GM18519 (cell line): Measurements from ENCODE around the gene MREG.
A peak's percentile ranks its signal among the peaks of the same experiment; 100 is the strongest.
"Not testable (repeated sequence)": the region's sequence is repeated elsewhere in the genome, so short reads cannot be mapped to it uniquely, and the experiment has no call there.

Source experiments
- ATAC-seq: cut with Tn5 transposase; IDR thresholded peaks from one replicate; pipeline ENCODE4 v1.9.1; 2021; ENCODE audit warnings: mild to moderate bottlenecking, moderate library complexity; ENCODE audit not compliant: unreplicated experiment, low FRiP score

MREG gene

GRCh38 chr2:215997219-215997618 is 16.1 kb downstream of the MREG start:
- ATAC-seq: no peak

GRCh38 chr2:215994911-215995310 is 18.4 kb downstream of the MREG start:
- no peak for ATAC-seq

- not testable (repeated sequence) for ATAC-seq
These were observed 24.7 kb downstream of the MREG start for GRCh38 chr2:215988556-215989207.

DNA sequence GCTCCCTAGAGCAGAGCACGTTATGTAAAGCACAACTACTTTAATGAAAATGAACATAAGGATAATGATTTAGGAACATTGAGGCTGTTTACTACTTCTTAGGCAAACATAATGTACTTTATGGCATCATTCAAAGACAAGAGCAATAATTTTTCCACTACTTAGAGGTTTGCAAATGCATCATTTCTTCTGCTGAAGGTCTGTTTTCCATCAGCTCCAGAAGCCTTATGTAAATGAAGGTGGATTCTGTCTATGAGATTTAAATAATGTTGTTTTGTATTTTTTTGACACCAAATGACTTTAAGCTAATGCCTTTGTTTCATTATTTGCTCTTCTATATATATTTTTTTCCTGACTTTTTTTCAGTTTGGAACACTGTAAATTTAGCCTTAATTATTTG is 28.1 kb downstream of the MREG start:
- no peak for ATAC-seq

DNA sequence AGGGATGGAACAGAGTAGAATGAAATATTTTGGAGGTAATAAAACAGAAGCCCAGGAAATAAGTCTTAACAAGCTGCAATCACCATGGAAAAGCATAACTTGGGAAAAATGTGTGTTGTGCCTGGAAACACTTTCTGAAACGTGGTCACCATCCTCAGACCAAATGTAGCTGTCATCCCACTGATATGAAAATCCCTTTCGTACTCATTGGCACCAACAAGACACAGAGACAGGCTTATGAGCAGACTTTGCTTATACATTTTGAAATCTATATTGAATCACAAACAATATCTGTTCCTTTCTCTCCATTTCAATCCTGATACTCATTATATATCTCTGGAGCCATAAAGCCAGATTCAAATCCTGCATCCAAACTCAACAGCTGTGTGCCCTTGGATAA is 28.7 kb downstream of the MREG start:
- ATAC-seq: no peak

GRCh38 chr2:215983581-215984351 is 29.6 kb downstream of the MREG start:
- peak; percentile 49 for ATAC-seq

GRCh38 chr2:215982465-215982875 is 30.9 kb downstream of the MREG start:
- ATAC-seq: no peak

DNA sequence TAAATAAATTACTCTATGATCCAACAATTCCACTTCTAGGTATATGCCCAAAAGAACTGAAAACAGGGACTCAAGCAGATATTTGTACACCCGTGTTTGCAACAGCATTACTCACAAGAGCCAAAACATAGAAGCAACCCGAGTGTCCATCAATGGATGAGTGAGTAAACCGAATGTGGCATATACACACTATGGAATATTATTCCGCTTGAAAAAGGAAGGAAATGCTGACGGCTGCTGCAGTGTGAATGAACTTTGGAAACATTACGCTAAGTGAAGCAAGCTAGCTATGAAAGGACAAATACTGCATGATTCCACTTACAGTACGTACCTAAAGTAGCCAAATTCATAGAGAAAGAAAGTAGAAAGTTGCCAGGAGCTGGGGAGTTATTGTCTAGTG is 32.2 kb downstream of the MREG start:
- ATAC-seq: no peak

DNA sequence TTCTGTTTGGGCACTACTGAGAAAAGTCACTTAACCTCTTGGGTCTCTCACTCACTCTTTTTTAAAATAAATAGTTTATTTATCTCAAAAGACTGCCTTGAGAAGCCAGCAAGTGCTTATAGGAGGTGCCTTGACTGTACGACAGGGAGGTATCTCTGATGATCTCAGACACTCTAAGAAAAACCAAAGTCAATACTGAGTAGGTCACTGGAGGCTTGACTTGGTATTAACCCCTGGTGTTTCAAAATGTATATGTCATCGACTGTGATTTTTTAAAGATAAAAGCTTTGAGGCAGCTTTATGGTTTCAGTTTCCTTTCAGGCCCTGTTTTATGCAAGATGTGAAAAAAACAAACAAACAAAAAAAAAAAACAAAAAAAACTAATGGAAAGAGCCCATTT is 33.7 kb downstream of the MREG start:
- peak; percentile 66 for ATAC-seq

- no peak for ATAC-seq
These were observed 38.5 kb downstream of the MREG start for GRCh38 chr2:215974700-215975429.

GRCh38 chr2:215973954-215974699 is 39.2 kb downstream of the MREG start:
- ATAC-seq: no peak

DNA sequence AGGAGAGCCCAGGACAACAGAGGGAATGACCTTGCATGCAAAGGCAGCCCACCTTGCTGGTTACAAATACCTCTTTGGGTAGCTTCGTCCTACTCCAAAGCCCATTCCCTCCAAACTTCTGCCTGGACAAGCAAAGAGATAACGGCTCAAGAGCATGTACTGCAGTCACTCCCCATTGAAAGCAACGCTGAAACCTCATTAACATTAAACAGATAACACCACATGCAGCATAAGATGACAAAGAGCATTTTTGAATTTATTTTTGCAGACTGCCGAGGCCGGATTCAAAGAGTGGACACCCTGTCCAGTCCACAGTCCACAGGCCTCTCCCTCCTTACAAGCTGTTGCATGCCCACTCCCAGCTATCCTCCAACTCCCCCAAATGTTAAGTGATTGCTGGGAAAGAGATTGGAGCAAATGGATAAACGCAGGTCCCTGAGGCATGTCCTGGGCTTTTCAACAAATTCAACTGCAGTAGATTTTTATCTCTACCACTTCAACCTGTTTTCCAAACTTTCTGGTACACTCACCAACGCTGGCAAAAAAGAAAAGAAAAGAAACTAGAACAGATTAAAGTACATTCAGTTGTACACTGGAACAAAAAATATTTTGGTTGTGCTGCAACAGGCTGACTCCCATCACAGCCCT is 40.1 kb downstream of the MREG start:
- no peak for ATAC-seq

- no peak for ATAC-seq
These were observed 41.7 kb downstream of the MREG start for GRCh38 chr2:215971671-215972070.

- not testable (repeated sequence) for ATAC-seq
These were observed 42.5 kb downstream of the MREG start for GRCh38 chr2:215970894-215971293.

DNA sequence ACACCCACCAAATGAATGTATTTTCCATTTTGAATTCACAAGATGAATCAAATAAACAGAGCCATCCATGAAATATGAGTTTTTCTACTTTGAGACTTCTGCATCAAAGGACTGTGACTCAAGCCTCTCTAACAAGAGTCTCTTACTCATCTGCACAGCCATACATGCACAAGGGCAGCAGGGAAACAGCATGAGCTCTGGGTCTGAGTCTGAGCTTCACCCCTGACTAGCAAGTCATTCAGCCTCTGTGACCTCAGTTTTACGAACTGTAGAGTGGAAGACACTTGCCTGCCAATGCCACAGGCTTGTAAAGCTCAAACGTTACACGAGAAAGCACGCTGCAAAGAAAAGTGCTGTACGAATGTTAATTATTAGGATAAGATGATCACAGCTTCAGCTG is 42.9 kb downstream of the MREG start:
- no peak for ATAC-seq

DNA sequence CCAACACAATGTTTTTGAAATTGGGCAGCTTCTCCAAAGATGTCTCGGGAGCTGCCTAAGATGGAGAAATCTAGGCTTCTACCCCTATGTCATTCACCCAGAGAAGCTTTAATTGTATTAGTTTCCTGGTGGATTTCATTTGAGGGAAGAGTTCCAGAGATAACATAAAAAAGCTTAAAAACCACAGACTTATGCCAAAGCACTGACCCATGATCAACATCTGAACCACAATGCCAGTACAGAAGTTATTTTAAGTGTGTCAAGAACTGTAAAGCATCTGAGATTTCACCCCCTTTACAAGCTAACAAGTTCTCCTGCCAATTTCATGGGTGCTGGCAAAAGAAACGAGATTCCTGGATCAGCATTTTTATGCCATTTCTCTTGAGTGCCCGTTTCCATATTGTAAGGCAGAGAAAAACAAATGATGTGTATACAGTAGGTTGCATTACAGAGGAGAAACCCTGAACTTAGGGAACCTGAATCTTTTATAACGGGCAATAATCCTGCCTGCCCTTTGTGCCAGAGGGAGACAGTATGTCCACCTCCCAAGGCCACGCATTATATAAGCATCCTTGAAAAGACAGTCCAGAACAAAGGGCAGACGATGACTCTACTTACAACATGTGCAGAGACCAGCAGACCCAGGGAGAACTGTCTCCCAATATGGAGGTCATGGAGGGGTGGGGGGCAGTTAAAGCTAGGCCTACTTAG is 44.1 kb downstream of the MREG start:
- ATAC-seq: no peak

GRCh38 chr2:215968499-215968898 is 44.9 kb downstream of the MREG start:
- no peak for ATAC-seq

DNA sequence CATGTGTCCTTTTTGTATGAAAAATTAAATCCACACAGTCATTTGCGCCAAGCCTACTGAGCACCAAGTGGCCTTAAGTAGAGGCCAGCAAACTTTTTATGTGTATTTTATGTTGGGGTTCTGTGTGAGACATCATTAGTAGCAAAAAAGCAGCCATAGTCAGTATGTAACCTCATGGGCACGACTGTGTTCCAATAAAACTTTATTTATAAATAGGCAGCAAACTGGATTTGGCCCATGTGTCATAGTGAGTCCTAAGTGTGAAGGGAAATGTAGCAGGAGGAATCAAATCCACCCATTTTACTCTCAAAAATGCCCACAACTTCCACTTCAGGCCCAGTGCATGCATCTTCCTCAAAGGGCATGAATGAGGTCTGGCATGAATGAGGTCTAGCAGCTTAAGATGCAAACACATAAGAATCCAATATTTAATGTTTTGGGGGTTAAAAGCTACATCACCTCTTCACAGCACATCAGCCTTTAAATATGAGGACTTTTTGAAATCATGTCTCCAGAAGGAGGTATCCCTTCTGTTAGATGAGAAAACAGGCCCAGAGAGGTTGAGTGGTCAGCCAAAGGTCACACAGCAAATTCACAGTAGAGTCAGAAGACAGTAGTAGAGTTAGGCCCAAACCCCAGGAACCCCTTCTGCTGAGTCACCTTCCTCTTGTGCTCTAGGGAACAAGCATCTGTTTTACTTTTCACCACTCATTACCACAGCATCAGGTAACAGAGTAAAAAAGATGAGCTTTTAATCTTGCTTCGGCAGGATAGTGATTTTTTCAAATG is 45.6 kb downstream of the MREG start:
- no peak for ATAC-seq

GRCh38 chr2:215966951-215967350 is 46.4 kb downstream of the MREG start:
- ATAC-seq: no peak
